Epithelial cell of proximal tubule (primary cell): ENCODE results near the gene TMOD3. TPM values are rescaled to one million over a fixed set of nuclear protein-coding genes. Genes with fewer than 3 reads are reported as not detected.

Experiments
- DNase-seq: peaks from one replicate; pipeline ENCODE4 v3.0.0-alpha.2; 2011; ENCODE audit warnings: low read depth
- H3K4me3 ChIP-seq: 2 replicates; pipeline ENCODE4 v1.5.1; 2011; ENCODE audit warnings: low read depth, mild to moderate bottlenecking, low read length
- total RNA-seq: library from RNA; depleted of rRNA; stranded (reverse); fragments of >200 nt; gene quantifications from 2 replicates; pipeline ENCODE4 v1.2.3, GENCODE V29; 2015
- TF ChIP-seq, protein P1 (sequence below): conservative IDR thresholded peaks from 2 replicates; pipeline ENCODE4 v1.5.1; 2012; ENCODE audit warnings: low read depth, mild to moderate bottlenecking, low read length

TMOD3 gene
- total RNA-seq, 1 donor from 2014 or later, result 36.0 TPM

DNA sequence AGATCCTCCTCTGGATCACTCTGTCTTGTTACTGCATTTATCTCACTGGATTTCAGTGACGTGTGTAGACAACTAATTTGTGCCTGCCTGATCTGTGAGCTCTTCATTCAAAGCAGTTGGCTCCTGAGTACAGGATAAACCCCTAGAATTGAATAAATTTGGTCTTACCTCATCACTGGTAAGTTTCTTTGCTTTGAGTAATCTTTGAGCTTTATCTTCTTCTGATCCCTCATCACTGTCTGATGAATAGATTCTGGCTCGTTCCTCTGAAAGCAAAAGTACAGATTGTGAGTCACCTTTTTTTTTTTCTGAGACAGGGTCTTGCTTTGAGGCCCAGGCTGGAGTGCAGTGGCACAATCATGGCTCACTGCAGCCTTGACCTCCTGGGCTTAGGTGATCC lies 117.7 kb downstream of the TMOD3 start:
- DNase-seq, result no peak
- TF ChIP-seq, protein P1, sequence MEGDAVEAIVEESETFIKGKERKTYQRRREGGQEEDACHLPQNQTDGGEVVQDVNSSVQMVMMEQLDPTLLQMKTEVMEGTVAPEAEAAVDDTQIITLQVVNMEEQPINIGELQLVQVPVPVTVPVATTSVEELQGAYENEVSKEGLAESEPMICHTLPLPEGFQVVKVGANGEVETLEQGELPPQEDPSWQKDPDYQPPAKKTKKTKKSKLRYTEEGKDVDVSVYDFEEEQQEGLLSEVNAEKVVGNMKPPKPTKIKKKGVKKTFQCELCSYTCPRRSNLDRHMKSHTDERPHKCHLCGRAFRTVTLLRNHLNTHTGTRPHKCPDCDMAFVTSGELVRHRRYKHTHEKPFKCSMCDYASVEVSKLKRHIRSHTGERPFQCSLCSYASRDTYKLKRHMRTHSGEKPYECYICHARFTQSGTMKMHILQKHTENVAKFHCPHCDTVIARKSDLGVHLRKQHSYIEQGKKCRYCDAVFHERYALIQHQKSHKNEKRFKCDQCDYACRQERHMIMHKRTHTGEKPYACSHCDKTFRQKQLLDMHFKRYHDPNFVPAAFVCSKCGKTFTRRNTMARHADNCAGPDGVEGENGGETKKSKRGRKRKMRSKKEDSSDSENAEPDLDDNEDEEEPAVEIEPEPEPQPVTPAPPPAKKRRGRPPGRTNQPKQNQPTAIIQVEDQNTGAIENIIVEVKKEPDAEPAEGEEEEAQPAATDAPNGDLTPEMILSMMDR, result no peak

DNA sequence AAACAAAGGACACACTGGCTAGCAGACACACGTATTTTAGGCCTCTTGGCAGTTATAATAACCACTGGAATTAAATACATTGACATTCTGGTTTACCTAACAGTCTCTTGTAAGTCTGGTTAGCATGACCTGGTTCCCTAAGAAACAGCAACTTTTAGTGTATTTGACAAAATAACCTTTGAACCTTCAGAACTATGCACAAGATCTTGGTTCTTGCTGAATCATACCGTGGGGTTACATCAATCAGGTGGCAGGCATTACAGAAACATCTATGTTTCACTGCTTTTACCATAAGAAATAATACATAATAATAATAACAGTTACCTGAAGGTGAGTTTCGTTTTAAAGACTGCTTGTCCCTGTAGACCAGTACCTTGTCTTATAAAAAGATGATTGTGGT lies 123.4 kb downstream of the TMOD3 start:
- no peak overlapping the region for H3K4me3 ChIP-seq
- no peak for DNase-seq
- TF ChIP-seq, protein P1, result no peak

More for the DNA sequence above, 117.7 kb downstream of the TMOD3 start:
- H3K4me3 ChIP-seq, result no peak overlapping the region

DNA sequence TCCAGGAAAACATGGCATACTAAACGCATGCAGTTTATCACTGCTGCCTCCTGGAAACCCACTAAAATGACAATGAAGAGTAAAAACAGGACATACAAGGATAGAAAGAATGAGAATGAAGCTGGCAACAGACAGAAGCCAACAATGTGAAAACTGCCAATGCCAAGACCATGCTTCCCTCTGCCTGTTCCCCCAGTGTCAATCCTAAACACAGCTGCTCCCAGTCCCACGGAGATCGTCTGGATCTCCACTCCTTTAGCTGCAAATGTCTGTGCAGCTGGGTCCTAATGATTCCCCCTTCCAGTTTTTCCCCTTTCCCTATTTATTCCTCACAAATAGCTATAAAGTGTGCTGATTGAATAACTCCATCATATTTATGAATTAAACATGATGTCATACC lies 126.1 kb downstream of the TMOD3 start:
- no peak overlapping the region for H3K4me3 ChIP-seq
- TF ChIP-seq, protein P1, result no peak
- no peak for DNase-seq

Other genes with a start within 250 kb of the TMOD3 start
- 6.8 and 8.7 TPM in 2 replicates for gene DMXL2, start 206.9 kb upstream of the TMOD3 start, total RNA-seq
- gene SCG3, start 148.2 kb upstream of the TMOD3 start, total RNA-seq, result not detected in 2 replicates
- 1.7 and 8.0 TPM in 2 replicates for gene LYSMD2, start 92.0 kb upstream of the TMOD3 start, total RNA-seq
- 1.5 and 1.6 TPM in 2 replicates for gene TMOD2, start 78.1 kb upstream of the TMOD3 start, total RNA-seq
- 24.2 and 31.5 TPM in 2 replicates for gene LEO1, start 142.1 kb downstream of the TMOD3 start, total RNA-seq
- 32.6 and 43.7 TPM in 2 replicates for gene MAPK6, start 189.6 kb downstream of the TMOD3 start, total RNA-seq